SJCRH30 (cell line): Measurements from ENCODE around the gene PDE5A. TPM values are rescaled to one million over a fixed set of nuclear protein-coding genes. Genes with fewer than 3 reads are reported as not detected.
"Not testable (repeated sequence)": the region's sequence is repeated elsewhere in the genome, so short reads cannot be mapped to it uniquely, and the experiment has no call there.

Source experiments
- DNase-seq, 2 experiments: peaks; one replicate each; pipeline ENCODE4 v3.0.0-alpha.2; 2015 to 2020
- H3K27ac ChIP-seq: fragments of 250-450 bp; sonication (Bioruptor Pico); 2 replicates; pipeline ENCODE4 v1.5.1; 2020; ENCODE audit warnings: mild to moderate bottlenecking, moderate library complexity
- H3K27me3 ChIP-seq: fragments of 250-450 bp; sonication (Bioruptor Pico); 2 replicates; pipeline ENCODE4 v1.5.1; 2020; ENCODE audit warnings: mild to moderate bottlenecking, moderate library complexity
- H3K36me3 ChIP-seq: fragments of 250-450 bp; sonication (Bioruptor Pico); 2 replicates; pipeline ENCODE4 v1.5.1; 2020; ENCODE audit warnings: mild to moderate bottlenecking, moderate library complexity
- H3K4me1 ChIP-seq: fragments of 250-450 bp; sonication (Bioruptor Pico); 2 replicates; pipeline ENCODE4 v1.5.1; 2020; ENCODE audit warnings: mild to moderate bottlenecking, moderate library complexity
- H3K4me3 ChIP-seq: fragments of 250-450 bp; sonication (Bioruptor Pico); 2 replicates; pipeline ENCODE4 v1.5.1; 2020; ENCODE audit warnings: mild to moderate bottlenecking, moderate library complexity
- H3K9me3 ChIP-seq: fragments of 250-450 bp; sonication (Bioruptor Pico); replicated peaks from 2 replicates; pipeline ENCODE4 v1.5.1; 2020; ENCODE audit warnings: mild to moderate bottlenecking, moderate library complexity
- total RNA-seq: library from RNA; depleted of rRNA; stranded (reverse); fragments of >200 nt; shearing (Covaris generic); gene quantifications from 2 replicates; pipeline ENCODE4 v1.2.3, GENCODE V29; 2014

The PDE5A gene
- total RNA-seq, 1 experiment from 2014 or later, result 4.3 TPM

- not testable (repeated sequence) for H3K27me3 ChIP-seq, H3K36me3 ChIP-seq, H3K4me3 ChIP-seq, H3K9me3 ChIP-seq, H3K4me1 ChIP-seq, H3K27ac ChIP-seq, DNase-seq
Measured at GRCh38 chr4:119470737-119471063, 157.9 kb downstream of the PDE5A start.

- H3K36me3 ChIP-seq, H3K4me1 ChIP-seq, H3K27me3 ChIP-seq, H3K27ac ChIP-seq, H3K4me3 ChIP-seq, H3K9me3 ChIP-seq: not testable (repeated sequence)
- DNase-seq, result peak; percentile 33 to 38
Measured at GRCh38 chr4:119470021-119470736, 158.4 kb downstream of the PDE5A start.

- not testable (repeated sequence) for H3K27me3 ChIP-seq
Measured at GRCh38 chr4:119469039-119469438, 159.6 kb downstream of the PDE5A start.

GRCh38 chr4:119462733-119463132 lies 165.9 kb downstream of the PDE5A start:
- not testable (repeated sequence) for H3K9me3 ChIP-seq, H3K4me3 ChIP-seq, H3K4me1 ChIP-seq, H3K27me3 ChIP-seq, H3K36me3 ChIP-seq, H3K27ac ChIP-seq
- peak in 1 of 2 experiments; percentile 23 for DNase-seq

More at GRCh38 chr4:119469039-119469438, 159.6 kb downstream of the PDE5A start:
- not testable (repeated sequence) for DNase-seq, H3K4me1 ChIP-seq, H3K9me3 ChIP-seq, H3K36me3 ChIP-seq, H3K27ac ChIP-seq, H3K4me3 ChIP-seq

GRCh38 chr4:119455734-119456133 lies 172.9 kb downstream of the PDE5A start:
- DNase-seq, H3K27ac ChIP-seq: not testable (repeated sequence)
- peak overlapping the region; percentile 69; the same call in 1 of the 2 replicates for H3K4me3 ChIP-seq

GRCh38 chr4:119454491-119455270 lies 173.9 kb downstream of the PDE5A start:
- Histone ChIP-seq H3K4me3 (peak overlapping the region; percentile 69), H3K27ac (peak overlapping the region; percentile 87)
- H3K4me1 ChIP-seq, H3K27me3 ChIP-seq, H3K9me3 ChIP-seq, H3K36me3 ChIP-seq: not testable (repeated sequence)
- DNase-seq, result peak; percentile 96 to 97

More at GRCh38 chr4:119455734-119456133, 172.9 kb downstream of the PDE5A start:
- not testable (repeated sequence) for H3K4me1 ChIP-seq, H3K9me3 ChIP-seq, H3K36me3 ChIP-seq, H3K27me3 ChIP-seq

GRCh38 chr4:119454151-119454490 lies 174.5 kb downstream of the PDE5A start:
- H3K27me3 ChIP-seq, H3K9me3 ChIP-seq, H3K36me3 ChIP-seq, DNase-seq, H3K4me1 ChIP-seq: not testable (repeated sequence)
- Histone ChIP-seq H3K27ac (peak overlapping the region; percentile 87), H3K4me3 (peak overlapping the region; percentile 69)

GRCh38 chr4:119453286-119453685 lies 175.3 kb downstream of the PDE5A start:
- not testable (repeated sequence) for H3K4me1 ChIP-seq, H3K9me3 ChIP-seq, H3K27me3 ChIP-seq, DNase-seq, H3K27ac ChIP-seq, H3K36me3 ChIP-seq, H3K4me3 ChIP-seq

GRCh38 chr4:119449851-119450250 lies 178.8 kb downstream of the PDE5A start:
- not testable (repeated sequence) for H3K4me1 ChIP-seq

More at GRCh38 chr4:119449851-119450250, 178.8 kb downstream of the PDE5A start:
- H3K27ac ChIP-seq, H3K4me3 ChIP-seq, DNase-seq, H3K36me3 ChIP-seq, H3K27me3 ChIP-seq, H3K9me3 ChIP-seq: not testable (repeated sequence)
